Measurements from ENCODE around the gene GLRX3. TPM values are rescaled to one million over a fixed set of nuclear protein-coding genes. Genes with fewer than 3 reads are reported as not detected.
A peak's percentile ranks its signal among the peaks of the same experiment; 100 is the strongest.

GLRX3 gene
- total RNA-seq, 1 experiment from 2014 or later, result 86.8 TPM

DNA sequence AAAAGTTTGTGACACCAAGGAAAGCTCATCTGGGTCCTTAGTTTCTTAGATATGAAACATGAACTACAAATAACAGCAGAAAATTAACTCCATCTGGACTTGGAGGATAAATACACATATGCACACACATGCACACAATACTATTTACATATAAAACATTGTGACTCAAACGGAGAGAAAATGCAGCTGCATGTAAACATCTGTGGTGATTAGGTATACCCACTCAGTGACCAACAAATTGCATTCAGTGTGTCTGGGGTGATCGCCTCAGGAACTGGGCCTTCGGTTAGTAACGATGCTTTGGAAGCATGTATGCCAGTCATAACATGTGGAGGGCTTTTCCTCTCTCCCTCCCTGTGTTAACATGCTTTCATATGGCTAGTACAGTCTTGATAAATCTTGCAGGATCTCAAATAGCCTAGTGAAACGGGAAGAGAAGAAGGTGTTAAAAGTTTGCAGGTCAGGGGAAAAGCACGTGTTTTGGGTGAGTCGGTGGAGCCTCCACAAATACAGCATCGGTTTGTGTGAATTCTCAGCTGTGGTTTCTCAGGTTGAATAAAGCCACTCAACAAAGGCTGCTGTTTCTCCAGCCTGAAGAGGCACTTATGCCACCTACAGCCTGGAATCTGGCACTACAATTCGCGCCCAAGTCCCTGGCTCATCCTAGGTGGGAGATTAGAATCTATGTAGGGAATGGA, 8.7 kb upstream of the GLRX3 start:
- H3K27ac ChIP-seq (ENCODE audit: low read length), result no peak overlapping the region
- H3K4me1 ChIP-seq (ENCODE audit: low read length), result peaks cover 4% of the 10 kb centered on the region
- DNase-seq, result peak; percentile 75
- H3K9ac ChIP-seq (ENCODE audit: low read length), result no peak overlapping the region
- no peak overlapping the region for H3K4me3 ChIP-seq (ENCODE audit: low read length)
- H3K9me2 ChIP-seq (replicated peaks; ENCODE audit: insufficient read depth, low read length), result no peaks in the 10 kb centered on the region
- H2AFZ ChIP-seq (ENCODE audit: low read length), result peak overlapping the region; percentile 18; the same call in 1 of the 2 replicates
- H3K9me3 ChIP-seq (ENCODE audit: low read length), result no peaks in the 10 kb centered on the region
- no peaks in the 10 kb centered on the region for H4K20me1 ChIP-seq (ENCODE audit: insufficient read depth, low read depth, low read length)
- no peaks in the 10 kb centered on the region for H3K27me3 ChIP-seq (ENCODE audit: low read length)
- H3K36me3 ChIP-seq (ENCODE audit: insufficient read depth, low read length), result no peaks in the 10 kb centered on the region
- H3K4me2 ChIP-seq (ENCODE audit: low read depth, low read length, poor library complexity, severe bottlenecking), result peak overlapping the region; percentile 21
- no peaks in the 10 kb centered on the region for H3K79me2 ChIP-seq (ENCODE audit: low read length)

DNA sequence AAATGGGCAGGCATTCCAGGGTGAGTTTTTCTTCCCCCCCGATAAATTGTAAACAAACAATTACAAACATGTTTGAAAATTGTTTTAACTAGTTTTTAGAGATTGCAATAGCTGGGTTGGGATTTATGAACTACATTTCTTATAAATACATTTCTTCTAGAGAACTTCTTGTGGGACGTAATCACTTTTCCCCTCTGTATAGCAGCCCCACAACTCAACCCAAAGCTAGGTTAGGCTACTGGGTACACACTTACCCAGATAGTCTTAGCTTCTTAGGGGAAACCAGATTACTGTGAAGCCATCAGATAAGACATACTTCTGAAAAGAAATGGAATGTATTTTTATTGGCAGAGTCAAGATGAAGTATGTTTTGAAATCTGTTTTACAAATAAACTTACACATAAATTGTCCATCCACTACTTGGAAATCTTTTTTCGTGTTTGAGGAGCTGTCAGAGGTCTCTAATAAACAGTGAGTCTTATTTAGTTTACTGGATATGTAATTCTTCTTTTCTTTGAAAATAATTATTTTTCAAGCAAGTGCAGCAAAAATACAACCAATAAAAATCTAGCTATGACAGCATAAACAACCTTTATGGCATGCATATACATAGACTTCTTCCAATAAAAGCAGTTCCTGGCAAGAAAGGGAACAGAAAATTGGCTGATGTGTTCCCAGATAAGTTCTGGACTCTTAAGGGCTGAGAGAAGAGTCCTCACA, 8.0 kb upstream of the GLRX3 start:
- DNase-seq, result no peak
- Histone ChIP-seq H3K36me3 (ENCODE audit: insufficient read depth, low read length) (no peaks in the 10 kb centered on the region), H2AFZ (ENCODE audit: low read length) (no peak overlapping the region), H3K27ac (ENCODE audit: low read length) (no peak overlapping the region), H3K9ac (ENCODE audit: low read length) (no peak overlapping the region), H4K20me1 (ENCODE audit: insufficient read depth, low read depth, low read length) (no peaks in the 10 kb centered on the region), H3K27me3 (ENCODE audit: low read length) (no peaks in the 10 kb centered on the region), H3K4me3 (ENCODE audit: low read length) (no peak overlapping the region), H3K4me1 (ENCODE audit: low read length) (peaks cover 4% of the 10 kb centered on the region), H3K4me2 (ENCODE audit: low read depth, low read length, poor library complexity, severe bottlenecking) (no peak overlapping the region), H3K9me2 (replicated peaks; ENCODE audit: insufficient read depth, low read length) (no peaks in the 10 kb centered on the region), H3K79me2 (ENCODE audit: low read length) (no peaks in the 10 kb centered on the region), H3K9me3 (ENCODE audit: low read length) (no peaks in the 10 kb centered on the region)

DNA sequence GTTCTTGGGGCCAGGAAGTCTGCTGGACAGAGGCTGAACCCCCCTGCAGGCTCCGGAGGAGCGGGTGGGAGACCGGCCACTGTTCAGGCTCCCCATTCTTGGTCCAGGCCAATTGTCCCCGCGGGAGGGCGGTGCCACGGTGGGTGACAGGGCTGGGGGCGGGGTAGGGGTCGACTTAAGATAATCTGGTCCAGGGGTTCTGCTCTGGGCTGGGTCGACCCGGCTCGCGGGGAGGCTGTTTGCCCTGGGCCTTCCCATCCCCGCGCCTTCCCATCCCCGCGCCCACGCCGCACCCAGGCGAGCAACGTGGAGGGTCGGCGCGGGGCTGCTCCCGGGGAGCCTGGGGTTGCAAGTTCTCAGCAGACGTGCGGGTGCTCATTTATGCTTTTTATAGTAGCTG, 7.3 kb upstream of the GLRX3 start:
- DNase-seq, result no peak
- no peak overlapping the region for H3K9ac ChIP-seq (ENCODE audit: low read length)
- no peaks in the 10 kb centered on the region for H3K9me3 ChIP-seq (ENCODE audit: low read length)
- H3K27ac ChIP-seq (ENCODE audit: low read length), result no peak overlapping the region
- no peaks in the 10 kb centered on the region for H3K36me3 ChIP-seq (ENCODE audit: insufficient read depth, low read length)
- no peaks in the 10 kb centered on the region for H3K79me2 ChIP-seq (ENCODE audit: low read length)
- no peak overlapping the region for H2AFZ ChIP-seq (ENCODE audit: low read length)
- no peak overlapping the region for H3K4me2 ChIP-seq (ENCODE audit: low read depth, low read length, poor library complexity, severe bottlenecking)
- H3K27me3 ChIP-seq (ENCODE audit: low read length), result no peaks in the 10 kb centered on the region
- H3K4me3 ChIP-seq (ENCODE audit: low read length), result no peak overlapping the region
- H4K20me1 ChIP-seq (ENCODE audit: insufficient read depth, low read depth, low read length), result no peaks in the 10 kb centered on the region
- peaks cover 4% of the 10 kb centered on the region for H3K4me1 ChIP-seq (ENCODE audit: low read length)
- no peaks in the 10 kb centered on the region for H3K9me2 ChIP-seq (replicated peaks; ENCODE audit: insufficient read depth, low read length)

DNA sequence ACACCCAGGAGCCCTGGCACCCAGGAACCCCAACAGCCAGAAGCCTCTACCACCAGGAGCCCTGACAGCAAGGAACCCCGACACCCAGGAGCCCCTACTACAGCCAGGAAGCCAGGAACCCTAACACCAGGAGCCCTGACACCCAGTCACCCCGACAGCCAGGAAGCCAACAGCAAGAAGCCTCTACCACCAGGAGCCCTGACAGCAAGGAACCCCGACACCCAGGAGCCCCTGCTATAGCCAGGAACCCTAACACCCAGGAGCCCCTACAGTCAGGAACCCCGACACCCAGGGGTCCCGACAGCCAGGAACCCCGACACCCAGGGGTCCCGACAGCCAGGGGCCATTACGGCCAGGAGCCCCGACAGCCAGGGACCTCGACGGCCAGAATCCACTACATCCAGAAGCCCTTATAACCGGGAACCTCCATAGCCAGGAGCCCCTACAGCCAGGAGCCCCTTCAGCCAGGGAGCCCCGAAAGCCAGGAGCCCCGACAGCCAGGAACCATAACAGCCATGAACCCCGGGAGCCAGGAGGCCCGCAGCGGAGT, 440 bp upstream of the GLRX3 start:
- DNase-seq, result no peak
- H3K27ac ChIP-seq (ENCODE audit: low read length), result no peak overlapping the region
- peaks cover 46% of the 10 kb centered on the region for H3K79me2 ChIP-seq (ENCODE audit: low read length)
- H3K4me3 ChIP-seq (ENCODE audit: low read length), result peak overlapping the region; percentile 99
- H3K9ac ChIP-seq (ENCODE audit: low read length), result peak overlapping the region; percentile 93
- H4K20me1 ChIP-seq (ENCODE audit: insufficient read depth, low read depth, low read length), result peaks cover 3% of the 10 kb centered on the region; the same call in 1 of the 2 replicates
- H3K4me1 ChIP-seq (ENCODE audit: low read length), result peaks cover 44% of the 10 kb centered on the region
- no peaks in the 10 kb centered on the region for H3K27me3 ChIP-seq (ENCODE audit: low read length)
- H3K4me2 ChIP-seq (ENCODE audit: low read depth, low read length, poor library complexity, severe bottlenecking), result peak overlapping the region; percentile 99
- no peaks in the 10 kb centered on the region for H3K9me3 ChIP-seq (ENCODE audit: low read length)
- H3K36me3 ChIP-seq (ENCODE audit: insufficient read depth, low read length), result peaks cover 8% of the 10 kb centered on the region; the same call in 1 of the 2 replicates
- peak overlapping the region; percentile 72 for H2AFZ ChIP-seq (ENCODE audit: low read length)
- H3K9me2 ChIP-seq (replicated peaks; ENCODE audit: insufficient read depth, low read length), result no peaks in the 10 kb centered on the region

DNA sequence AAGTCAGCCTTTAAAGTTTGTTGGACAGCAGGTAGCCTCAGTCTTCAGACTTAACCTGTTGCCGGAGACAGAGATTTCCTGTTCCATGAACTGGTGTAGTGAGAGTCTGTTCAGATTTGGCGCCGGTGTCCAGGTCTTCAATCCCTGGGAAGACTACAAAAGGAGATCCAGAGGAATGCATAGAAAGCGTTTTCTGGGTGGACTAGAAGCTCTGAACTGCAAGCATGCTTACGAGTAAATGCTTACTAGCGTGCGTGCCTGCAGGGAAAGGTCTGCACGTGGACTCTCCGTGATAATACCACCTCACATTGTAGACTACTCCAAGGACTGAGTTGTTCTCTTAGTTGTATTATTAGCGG, 878 bp downstream of the GLRX3 start:
- Histone ChIP-seq H3K9ac (ENCODE audit: low read length) (peak overlapping the region; percentile 93), H3K4me3 (ENCODE audit: low read length) (peak overlapping the region; percentile 99), H3K9me2 (replicated peaks; ENCODE audit: insufficient read depth, low read length) (no peaks in the 10 kb centered on the region), H3K27me3 (ENCODE audit: low read length) (no peaks in the 10 kb centered on the region), H3K36me3 (ENCODE audit: insufficient read depth, low read length) (peaks cover 10% of the 10 kb centered on the region; the same call in 1 of the 2 replicates), H3K9me3 (ENCODE audit: low read length) (no peaks in the 10 kb centered on the region), H3K79me2 (ENCODE audit: low read length) (peaks cover 59% of the 10 kb centered on the region), H3K4me2 (ENCODE audit: low read depth, low read length, poor library complexity, severe bottlenecking) (peak overlapping the region; percentile 99), H2AFZ (ENCODE audit: low read length) (no peak overlapping the region), H3K27ac (ENCODE audit: low read length) (peak overlapping the region; percentile 47; the same call in 1 of the 2 replicates), H4K20me1 (ENCODE audit: insufficient read depth, low read depth, low read length) (peaks cover 3% of the 10 kb centered on the region; the same call in 1 of the 2 replicates), H3K4me1 (ENCODE audit: low read length) (peaks cover 57% of the 10 kb centered on the region)
- DNase-seq, result peak; percentile 64

DNA sequence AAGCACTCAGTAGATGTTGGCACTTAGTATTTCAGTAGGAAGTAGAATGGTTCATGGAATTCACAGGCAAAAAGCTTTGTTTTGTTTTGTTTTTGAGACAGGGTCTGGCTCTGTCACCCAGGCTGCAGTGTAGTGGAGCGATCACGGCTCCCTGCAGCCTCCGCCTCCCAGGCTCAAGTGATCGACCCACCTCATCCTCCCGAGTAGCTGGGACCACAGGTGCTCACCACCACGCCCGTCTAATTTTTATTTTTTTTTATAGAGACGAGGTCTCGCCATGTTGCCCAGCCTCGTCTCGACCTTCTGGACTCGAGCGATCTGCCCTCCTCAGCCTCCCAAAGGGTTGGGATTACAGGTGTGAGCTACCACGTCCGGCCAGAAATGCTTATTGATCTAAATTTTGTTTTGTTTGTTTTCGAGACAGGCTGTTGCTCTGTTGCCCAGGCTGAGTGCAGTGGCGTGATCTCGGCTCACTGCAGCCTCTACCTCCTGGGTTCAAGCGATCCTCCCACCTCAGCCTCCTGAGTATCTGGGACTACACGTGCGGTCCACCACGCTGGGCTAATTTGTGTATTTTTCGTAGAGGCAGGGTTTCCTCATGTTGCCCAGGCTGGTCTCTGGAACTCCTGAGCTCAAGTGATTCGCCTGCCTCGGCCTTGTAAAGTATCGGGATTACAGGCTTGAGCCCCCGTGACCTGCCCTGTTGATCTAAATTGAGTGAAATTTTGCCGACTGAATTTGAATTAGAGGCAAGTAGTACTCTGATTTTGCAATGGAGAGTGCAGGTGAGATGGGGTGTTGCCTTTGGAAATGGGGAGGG, 1.7 kb downstream of the GLRX3 start:
- Histone ChIP-seq H3K4me1 (ENCODE audit: low read length) (peaks cover 65% of the 10 kb centered on the region), H3K27ac (ENCODE audit: low read length) (0 out of 2 replicates have a peak overlapping the region, but pooled peaks have one; percentile 6), H3K9me3 (ENCODE audit: low read length) (no peaks in the 10 kb centered on the region)

DNA sequence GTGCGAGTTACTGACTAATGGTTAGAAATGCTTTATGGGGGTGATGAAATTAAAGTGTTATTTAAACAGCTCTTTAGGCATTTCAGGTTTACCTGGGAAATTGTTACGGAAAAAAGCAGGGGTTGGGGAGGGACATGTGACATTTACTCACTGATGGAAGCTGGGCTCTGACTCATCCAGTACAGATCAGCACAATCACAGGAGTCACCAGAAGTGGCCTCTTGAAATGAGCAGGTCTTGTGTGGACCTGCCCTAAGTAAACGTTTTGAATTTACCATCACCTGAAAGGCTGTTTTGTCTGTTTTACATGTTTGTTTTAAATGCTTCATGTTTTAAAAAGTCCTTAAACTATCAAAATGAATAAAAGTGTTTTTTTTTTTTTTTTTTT, 2.3 kb downstream of the GLRX3 start:
- peak overlapping the region; percentile 93 for H3K9ac ChIP-seq (ENCODE audit: low read length)
- peak overlapping the region; percentile 99; the same call in 1 of the 2 replicates for H3K4me3 ChIP-seq (ENCODE audit: low read length)
- peaks cover 71% of the 10 kb centered on the region for H3K4me1 ChIP-seq (ENCODE audit: low read length)
- peaks cover 73% of the 10 kb centered on the region for H3K79me2 ChIP-seq (ENCODE audit: low read length)
- peaks cover 23% of the 10 kb centered on the region; the same call in 1 of the 2 replicates for H3K36me3 ChIP-seq (ENCODE audit: insufficient read depth, low read length)
- 0 out of 2 replicates have a peak overlapping the region, but pooled peaks have one; percentile 6 for H3K27ac ChIP-seq (ENCODE audit: low read length)
- H3K4me2 ChIP-seq (ENCODE audit: low read depth, low read length, poor library complexity, severe bottlenecking), result peak overlapping the region; percentile 99
- no peak overlapping the region for H2AFZ ChIP-seq (ENCODE audit: low read length)
- H3K27me3 ChIP-seq (ENCODE audit: low read length), result no peaks in the 10 kb centered on the region
- H3K9me2 ChIP-seq (replicated peaks; ENCODE audit: insufficient read depth, low read length), result no peaks in the 10 kb centered on the region
- H3K9me3 ChIP-seq (ENCODE audit: low read length), result no peaks in the 10 kb centered on the region
- peaks cover 3% of the 10 kb centered on the region; the same call in 1 of the 2 replicates for H4K20me1 ChIP-seq (ENCODE audit: insufficient read depth, low read depth, low read length)
- no peak for DNase-seq

More for the DNA sequence above, 1.7 kb downstream of the GLRX3 start:
- Histone ChIP-seq H3K9me2 (replicated peaks; ENCODE audit: insufficient read depth, low read length) (no peaks in the 10 kb centered on the region), H3K4me3 (ENCODE audit: low read length) (peak overlapping the region; percentile 99), H3K79me2 (ENCODE audit: low read length) (peaks cover 67% of the 10 kb centered on the region), H2AFZ (ENCODE audit: low read length) (no peak overlapping the region), H4K20me1 (ENCODE audit: insufficient read depth, low read depth, low read length) (peaks cover 3% of the 10 kb centered on the region; the same call in 1 of the 2 replicates), H3K4me2 (ENCODE audit: low read depth, low read length, poor library complexity, severe bottlenecking) (peak overlapping the region; percentile 99), H3K9ac (ENCODE audit: low read length) (peak overlapping the region; percentile 93), H3K36me3 (ENCODE audit: insufficient read depth, low read length) (peaks cover 17% of the 10 kb centered on the region; the same call in 1 of the 2 replicates), H3K27me3 (ENCODE audit: low read length) (no peaks in the 10 kb centered on the region)
- no peak for DNase-seq

All from Karpas-422 (cell line).